ENCODE data around the gene EHBP1.

The EHBP1 gene

GRCh38 chr2:62826141-62826540 lies 120.6 kb downstream of the EHBP1 start:
- DNase-seq, result no peak

GRCh38 chr2:62826953-62827675 lies 121.6 kb downstream of the EHBP1 start:
- no peak for DNase-seq

GRCh38 chr2:62831729-62832128 lies 126.2 kb downstream of the EHBP1 start:
- DNase-seq, result no peak

DNA sequence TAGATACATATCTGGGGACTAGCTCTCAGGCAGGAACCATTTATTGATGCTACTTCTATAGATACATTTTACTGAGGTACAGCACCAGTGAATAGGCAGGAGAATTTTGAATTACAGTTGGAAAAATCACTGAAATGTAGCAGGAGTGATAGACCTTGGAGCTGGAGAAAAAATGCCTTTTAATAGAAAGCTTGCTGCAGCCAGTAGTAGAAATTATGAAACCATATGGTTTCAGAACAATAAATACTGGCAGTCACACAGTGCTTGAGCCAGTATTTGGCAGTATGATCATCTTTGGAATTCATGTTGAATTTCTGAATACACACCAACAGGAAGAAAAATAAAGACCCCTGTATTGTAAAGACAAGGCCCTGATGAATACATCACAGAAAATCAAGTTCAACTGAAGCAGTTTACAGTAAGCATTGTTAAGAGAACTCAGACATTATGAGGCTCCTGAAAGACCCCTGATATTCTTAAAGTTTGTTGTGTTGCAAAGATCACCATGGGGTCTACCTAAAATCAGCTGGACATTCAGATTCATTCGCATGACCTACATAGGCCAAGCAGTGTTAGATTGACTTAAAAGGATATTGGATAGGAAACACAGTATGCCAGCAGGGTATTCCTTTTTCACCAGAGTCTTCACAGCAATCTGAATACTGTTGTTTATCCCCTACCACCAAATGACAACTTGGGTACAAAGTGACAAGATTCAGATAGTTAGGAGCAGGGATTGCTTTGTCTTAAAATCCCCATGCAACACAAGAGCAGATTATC lies 139.0 kb downstream of the EHBP1 start:
- DNase-seq, result no peak

GRCh38 chr2:62845256-62845655 lies 139.7 kb downstream of the EHBP1 start:
- DNase-seq, result no peak

DNA sequence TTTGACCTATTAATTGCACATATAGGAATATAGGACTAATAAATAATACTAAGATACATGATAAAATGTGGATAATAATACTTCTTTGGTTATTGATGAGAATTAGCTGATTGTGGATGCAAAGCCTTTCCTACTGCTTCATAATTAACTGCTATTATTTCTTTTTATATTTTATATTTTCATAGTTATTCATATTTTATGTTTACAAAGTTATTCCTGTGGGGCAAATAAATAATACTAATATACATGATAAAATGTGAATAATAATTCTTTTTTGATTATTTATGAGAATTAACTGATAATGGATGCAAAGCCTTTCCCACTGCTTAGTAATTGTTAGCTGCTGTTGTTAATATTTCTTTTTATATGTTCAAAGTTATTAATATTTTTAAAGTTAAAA lies 146.7 kb downstream of the EHBP1 start:
- no peak for DNase-seq

DNA sequence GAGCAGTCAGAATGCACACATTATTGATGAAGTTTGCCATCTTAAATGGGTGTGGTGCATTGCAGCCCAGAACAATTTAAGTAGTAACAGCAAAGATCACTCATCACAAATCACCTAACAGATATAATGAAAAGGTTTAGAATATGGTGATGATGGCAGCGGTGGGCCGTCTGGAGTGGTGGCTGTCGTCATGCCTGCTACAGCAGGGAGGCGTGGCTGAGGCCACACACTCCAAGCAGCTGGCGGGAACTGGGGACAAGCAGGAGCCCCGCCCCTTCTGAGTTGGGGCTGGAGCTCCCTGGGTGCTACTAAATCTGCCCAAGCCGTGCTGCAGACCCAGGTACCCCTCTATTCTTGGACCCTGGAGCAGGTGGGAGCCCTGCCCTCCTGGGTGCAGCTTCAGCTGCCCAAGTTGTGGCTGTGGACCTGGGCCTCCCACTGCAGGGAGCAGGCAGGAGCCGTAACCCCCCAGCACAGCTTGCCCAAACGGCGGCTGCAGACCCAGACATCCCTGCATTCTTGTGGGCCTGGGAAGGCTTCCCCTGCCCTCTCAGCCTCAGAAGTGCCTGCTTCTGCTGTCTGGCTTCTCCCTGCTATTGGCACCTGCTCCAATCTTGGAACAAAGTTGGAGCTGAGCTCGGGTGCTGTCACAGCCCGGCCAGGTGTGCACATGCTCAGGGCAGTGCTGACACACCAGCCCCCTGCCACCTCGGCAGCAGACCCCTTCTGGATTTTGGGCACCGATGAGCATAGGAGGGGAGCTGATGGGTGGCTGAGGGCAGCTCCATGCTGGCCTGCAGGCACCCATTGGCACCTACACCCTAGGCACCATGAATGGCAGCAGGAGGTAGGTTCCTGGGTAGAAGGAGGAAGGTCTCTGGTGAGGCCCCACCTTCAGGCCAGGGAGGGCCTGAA lies 149.3 kb downstream of the EHBP1 start:
- DNase-seq, result no peak

GRCh38 chr2:62856228-62857040 lies 150.9 kb downstream of the EHBP1 start:
- no peak for DNase-seq

GRCh38 chr2:62857139-62857931 lies 151.8 kb downstream of the EHBP1 start:
- DNase-seq, result no peak

DNA sequence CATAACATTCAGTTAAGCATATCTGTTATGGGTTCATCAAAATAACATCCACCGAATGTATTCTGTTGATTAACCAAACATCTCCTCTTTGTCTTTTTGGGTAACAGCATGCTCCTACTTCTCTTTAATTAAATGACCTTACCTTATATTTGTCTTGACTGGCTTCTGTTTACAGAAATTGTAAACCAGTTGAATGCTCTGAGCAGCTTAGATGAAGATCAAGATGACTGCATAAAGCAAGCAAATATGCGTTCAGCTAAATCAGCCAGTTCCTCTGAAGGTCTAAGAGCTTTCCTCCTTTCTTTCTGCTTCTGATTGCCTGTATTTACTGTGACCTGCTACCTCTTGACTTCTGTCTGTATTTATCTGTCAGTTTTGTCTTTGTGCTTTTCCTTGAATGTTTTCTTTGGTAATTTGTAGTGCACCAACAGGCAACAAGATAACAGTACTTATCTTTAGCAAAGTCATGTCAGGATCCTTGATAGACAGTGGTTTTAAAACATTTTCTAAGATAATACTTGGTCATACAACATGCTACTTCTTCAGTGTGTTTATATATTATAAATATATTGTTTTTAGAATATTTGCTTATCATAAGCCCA lies 152.8 kb downstream of the EHBP1 start:
- no peak for DNase-seq

- DNase-seq, result no peak
Observed at GRCh38 chr2:62868947-62869346, 163.4 kb downstream of the EHBP1 start.

GRCh38 chr2:62870966-62871365 lies 165.5 kb downstream of the EHBP1 start:
- no peak for DNase-seq

GRCh38 chr2:62871506-62871905 lies 166.0 kb downstream of the EHBP1 start:
- DNase-seq, result no peak

DNA sequence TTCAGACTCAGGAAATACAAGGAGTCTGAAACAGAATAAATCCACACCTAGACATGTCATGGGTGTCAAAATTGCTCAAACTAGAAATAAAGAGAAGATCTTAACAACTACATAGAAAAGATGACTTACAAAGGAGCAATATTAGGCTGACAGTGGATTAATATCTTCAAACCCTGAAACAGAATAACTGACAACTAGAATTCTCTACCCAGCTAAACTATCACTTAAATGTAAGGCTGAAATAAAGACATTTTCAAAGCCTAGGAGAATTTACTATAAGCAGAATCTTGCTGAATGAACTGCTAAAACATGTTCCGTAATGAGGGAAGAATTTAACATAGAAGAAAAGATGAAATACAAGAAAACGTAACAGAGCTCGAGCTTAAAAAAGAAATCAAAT lies 168.1 kb downstream of the EHBP1 start:
- no peak for DNase-seq

DNA sequence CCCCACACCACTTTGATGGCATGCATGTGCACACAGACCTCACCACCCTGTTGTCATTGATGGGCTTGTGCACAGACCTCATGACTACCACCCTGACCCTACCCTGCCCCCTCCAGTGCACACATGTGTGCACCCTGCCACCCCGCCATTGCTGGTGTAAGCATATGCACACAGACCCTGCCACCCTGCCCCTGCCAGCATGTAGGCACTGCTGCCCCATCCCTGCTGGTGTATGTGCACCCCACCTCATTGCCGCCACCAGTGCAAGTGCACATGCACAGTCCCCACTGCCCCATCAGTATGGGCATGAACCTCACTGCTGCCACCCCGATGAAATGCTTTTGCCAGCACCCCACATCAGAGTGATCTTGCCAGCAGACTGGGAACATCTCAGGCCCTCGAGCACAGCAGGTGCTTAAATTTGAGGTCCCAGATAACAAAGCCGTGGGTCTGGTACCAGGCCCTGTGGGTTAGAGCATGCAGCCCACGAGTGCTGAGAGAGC lies 169.4 kb downstream of the EHBP1 start:
- DNase-seq, result no peak

DNA sequence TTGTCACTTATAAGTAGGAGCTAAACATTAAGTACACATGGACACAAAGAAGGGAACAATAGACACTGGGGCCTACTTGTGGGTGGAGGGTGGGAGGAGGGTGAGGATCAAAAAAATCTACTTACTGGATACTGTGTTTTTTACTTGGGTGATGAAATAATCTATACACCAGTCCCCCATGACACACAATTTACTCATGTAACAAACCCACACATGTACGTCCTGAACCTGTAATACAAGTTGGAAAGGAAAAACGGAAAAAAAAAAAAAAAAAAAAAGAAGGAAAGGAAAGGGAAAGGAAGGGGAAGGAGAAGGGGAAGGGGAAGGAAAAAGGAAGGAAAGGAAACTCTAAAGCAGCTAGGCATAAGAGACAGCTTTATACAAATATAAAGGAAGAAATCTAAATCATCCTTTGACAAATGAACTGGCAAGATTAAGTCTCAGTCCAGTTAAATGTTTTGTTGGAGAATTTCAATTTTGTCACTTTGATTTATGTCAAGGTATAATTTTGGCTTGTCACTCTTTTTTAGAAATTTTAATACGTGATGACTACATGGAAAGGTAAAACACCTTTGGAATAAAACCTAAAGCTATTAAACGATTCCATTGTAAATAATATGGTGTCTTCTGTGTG lies 175.8 kb downstream of the EHBP1 start:
- DNase-seq, result no peak

GRCh38 chr2:62883629-62884028 lies 178.1 kb downstream of the EHBP1 start:
- no peak for DNase-seq

DNA sequence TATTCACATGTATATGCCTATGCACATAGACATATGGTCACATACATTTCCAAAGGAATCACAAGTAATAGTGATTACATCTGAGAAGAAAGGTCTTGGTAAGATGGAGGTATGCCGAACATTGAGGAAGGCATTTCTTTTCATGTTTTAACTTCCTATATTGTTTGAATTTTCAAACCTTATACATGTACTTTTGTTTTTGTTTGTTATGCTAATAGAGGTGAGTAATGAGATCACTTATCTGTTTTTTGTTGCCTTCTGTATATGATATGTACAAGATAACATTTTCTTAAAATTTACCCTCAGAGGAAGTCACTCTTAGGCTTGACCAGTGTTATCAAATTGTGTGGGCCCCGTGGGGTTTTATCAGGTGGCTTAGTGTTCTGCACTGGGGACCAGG lies 178.6 kb downstream of the EHBP1 start:
- no peak for DNase-seq

DNA sequence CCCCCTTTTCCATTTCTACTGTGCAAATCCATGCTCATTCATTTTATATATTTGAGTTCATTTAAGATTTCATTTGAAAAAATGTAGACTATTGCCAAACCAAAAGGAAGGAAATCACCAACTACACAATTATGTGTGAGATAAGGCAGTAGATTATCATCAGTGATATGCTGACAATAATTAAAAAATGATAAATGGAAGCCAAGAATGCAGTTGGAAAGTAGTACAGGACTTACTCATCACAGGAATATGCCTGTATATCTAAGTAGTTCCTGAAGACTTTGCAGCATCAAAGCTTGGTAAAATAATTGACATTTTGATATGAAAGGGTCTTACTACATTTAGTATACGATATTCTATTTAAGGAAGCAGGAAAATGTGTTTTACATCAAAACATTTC lies 179.0 kb downstream of the EHBP1 start:
- DNase-seq, result no peak

DNA sequence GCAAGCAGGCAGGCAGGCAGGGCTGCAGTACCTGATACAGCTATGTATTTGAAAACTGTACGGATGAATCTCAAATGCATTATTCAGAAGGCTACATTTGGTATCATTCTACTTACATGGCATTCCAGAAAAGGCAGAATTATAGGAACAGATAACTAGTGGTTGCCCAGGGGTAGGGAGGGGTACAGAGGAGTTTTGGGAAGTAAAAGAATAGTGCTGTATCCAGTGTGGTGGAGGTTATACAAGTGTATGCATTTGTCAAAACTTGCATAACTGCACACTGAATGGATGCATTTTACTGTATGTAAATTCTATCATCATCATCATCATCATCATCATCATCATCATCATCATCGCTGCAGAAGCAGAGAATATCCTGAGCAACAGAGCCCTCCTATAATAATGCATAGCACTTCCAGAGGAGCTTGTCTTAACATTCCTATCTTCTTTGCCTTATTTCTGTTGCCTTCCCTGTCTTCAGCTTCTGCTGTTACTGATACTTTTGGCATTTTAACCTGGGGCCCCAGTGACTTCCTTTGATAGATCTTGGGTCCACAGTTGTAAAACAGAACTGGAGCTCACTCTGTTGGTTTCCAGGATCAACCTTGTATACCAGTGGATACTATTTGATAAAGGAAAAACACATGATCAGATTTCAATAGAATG lies 189.6 kb downstream of the EHBP1 start:
- no peak for DNase-seq
